A204.1 (cell line): Measurements from ENCODE around the gene MEOX1.
"Not testable (repeated sequence)": the region's sequence is repeated elsewhere in the genome, so short reads cannot be mapped to it uniquely, and the experiment has no call there.

Experiments
- FAIRE-seq: peaks from 2 replicates; lab custom pipeline; 2012; peaks lifted over from hg19 to GRCh38; lab: Jason Lieb, UNC

Gene MEOX1

DNA sequence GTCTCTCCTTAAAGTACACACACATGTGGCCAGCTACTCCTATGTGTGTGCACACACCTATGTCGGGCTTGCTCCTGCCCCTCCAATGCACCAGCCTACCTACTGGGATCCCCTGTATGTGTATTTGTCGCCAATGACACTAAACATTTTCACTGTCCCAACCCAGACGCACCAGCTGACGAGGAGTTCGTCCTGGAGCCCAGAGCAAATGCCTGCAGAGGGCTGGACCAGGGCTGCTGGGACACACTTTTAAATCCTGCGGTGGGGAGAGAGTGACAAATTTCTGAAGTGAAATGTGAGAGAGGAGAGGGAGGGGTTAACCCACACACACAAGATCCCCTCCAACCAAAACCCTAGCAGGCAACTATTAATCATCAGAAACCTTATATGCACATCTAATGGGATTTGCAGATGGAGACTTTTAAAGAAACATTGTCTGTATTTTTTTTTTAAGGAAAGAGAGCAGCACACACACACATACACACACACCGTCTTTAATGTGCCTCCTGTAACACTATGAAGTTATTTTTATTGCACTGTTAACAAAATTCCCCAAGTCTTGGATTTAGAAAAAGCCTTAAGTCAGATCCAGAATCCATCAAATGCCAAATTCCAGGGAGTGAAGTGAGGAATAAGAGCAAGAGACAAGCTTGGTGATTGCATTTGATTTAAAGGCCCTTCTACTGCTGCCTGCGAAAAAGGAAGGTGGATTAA, at the start of gene MEOX1:
Gene MEOX1, minus strand, starts transcription at position 224 of the 714 bp plus-strand sequence. CDS start 388 bp downstream, outside the sequence.
- peak; percentile 99 for FAIRE-seq

DNA sequence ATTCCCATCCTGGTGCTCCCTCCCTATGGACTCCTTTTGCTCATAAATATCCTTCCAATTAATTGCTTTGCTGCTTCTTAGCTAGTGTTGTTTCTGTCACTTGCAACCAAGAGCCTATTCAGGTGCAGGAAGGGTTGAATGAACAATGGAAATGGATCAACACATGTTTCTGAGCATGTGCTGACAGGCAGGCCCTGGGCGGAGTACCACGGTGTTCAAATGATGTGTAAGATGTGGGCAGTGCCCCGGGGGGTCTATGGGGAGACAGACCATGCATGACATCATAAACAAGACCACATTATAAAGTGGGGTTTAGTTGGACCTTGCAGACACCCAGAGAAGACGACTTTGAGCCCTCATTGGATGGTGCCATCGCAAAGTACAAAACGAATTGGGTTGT, 48.4 kb upstream of the MEOX1 start:
- no peak for FAIRE-seq

DNA sequence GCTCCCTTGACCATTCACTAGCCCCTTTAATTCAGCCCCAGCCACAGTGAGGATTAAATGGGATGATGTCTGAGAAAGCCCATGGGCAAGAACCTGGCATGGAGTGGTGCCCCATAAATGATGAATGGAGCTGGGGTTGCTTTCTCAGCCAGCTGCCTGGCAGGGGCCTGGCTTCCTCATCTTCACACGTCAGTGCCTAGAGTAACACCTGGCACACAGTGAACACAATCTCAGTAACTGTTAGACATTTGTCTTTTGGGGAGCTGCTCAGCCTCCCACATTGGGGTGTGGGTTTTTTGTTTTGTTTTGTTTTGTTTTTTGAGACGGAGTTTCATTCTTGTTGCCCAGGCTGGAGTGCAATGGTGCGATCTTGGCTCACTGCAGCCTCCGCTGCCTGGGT, 47.5 kb upstream of the MEOX1 start:
- no peak for FAIRE-seq

DNA sequence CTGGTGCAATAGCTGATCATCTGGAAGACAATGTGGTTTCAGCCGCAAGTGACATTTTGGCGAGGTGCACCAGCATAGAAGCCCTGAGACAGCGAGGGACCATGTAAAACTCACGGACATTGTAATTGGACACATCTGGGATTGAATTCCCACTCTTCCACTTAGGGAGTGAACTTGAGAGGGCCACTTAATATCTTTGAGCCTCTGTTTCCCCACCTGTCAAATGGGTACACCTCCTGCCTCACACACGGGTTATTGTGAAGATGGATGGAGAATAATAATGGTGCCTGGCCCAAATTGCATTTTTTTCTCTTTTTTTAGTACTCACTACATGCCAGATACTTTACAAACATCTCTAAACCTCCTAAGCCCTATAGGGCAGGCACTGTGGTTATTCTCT, 45.5 kb upstream of the MEOX1 start:
- no peak for FAIRE-seq

DNA sequence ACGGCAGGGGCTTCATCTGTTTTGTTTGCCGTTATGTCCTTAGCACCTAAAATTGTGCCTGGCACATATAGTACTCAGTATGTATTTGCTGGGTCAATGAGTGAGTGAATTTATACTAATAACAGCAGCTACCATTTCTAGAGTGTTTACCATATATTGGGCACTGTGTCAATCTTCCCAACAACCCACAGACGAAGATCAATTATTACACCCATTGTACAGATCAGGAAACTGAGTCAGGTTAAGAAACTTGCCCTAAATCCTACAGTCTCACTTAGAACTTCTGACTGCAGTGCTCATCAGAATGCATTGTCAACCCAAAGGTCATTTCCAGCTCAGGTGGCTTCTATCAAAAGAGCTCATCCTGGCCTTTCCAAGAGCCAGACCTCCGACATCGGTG, 44.5 kb upstream of the MEOX1 start:
- FAIRE-seq = no peak

DNA sequence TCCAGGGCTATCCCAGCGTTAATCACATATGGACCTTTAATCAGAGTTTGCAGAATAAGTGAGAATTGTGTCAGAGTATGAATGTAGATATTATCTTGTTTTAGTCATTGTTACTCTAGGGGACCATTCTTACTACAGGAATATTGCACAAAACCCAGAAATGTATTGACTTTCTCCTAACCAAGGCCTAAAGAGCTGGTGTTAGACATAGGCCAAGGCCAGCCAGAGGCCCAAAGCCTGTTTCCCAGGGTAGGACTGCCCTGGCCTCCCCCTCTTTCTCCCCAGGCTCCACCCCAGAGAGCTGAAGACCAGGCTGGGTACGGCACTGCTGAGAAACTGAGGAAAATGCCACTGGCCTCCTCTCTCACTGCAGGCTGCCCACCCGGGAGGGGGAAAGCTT, 41.9 kb upstream of the MEOX1 start:
- no peak for FAIRE-seq

DNA sequence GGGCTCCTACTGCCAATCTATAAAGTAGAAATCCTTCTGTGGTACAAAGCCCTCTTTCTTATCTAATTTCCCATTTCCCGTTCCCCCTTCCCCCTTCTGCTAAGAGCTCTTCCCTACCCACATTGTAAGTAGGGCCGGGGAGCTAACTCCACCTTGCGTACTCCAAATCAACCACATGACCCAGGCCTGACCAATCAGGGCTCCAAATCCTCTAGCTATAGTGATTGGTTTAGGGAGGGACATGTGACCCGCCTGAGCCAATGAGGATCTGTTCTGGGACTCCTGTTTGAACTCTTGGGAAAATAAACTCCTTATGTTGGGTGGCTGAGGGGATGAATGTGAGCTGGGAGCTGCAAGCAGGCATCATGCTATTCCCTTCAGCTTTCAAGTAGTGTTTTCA, 40.9 kb upstream of the MEOX1 start:
- no peak for FAIRE-seq

DNA sequence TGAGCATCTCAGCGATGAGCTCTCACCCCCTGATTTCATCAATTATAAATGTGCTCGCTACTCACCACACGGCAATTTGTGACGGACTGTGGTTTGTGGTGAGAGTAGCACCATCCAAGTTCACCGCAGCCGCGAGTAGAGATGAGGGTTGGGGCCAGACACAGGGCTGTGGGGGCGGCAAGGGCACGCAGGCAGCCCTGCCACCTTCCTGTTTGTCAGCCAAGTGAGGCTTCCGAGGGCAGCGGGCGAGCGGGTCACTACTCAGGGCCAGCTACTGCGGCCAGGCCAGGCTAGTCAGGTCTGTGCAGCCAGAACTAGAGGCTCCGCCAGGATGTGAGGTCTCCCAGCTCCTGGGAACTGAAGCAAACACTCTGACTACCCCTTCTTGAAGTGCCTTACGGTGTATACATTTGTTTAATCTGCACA, 39.6 kb upstream of the MEOX1 start:
- FAIRE-seq = no peak

DNA sequence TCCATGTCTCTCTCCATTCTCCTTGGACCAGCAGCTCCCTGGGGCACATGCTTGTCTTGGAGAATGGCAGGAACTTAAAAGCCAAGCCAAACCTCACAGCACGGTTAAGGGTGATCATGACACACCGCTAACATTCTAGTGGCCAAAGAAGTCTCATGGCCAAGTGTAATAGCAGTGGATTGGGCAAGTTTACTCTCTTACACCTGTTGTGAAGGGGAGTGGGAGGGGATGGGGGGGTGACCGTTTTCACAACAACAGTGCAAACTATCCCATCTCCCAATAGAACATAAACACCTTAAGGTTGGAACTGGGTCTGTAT, 37.7 kb upstream of the MEOX1 start:
- FAIRE-seq = no peak

DNA sequence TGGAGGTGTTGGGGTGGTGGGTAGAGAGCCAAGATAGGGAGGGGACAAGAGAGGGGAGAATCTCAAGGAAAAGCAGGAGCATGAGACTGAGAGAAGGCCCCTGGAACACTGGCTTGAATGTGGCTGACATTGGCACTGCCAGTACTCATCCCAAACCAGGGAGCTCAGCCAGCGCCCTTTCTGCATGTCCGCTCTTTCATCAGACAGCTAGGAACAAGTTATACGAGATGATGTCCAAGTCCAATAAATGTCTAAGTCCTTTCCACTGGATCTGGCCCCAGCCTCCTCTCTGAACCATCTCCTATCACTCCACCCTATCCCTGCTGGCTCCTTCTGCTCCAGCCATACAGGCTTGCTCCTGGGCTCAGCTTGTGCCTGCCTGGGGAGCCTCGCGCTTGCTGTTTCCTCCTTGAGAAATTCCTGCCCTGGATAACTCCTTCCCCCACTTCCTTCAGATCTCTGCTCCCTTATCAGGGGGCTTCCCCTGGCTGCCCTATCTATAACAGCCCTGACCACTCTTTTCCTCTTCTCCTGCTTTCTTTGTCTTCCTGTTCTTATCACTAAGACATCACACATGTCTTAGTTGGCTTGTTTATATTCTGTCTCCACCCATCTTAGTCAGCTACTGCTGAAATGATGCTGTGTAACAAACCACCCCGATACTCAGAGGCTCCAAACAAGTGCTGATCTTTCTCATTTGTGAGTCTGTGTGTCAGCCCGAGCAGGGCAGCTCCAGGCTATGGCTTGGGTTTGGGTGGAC, 37.1 kb upstream of the MEOX1 start:
- FAIRE-seq = no peak

DNA sequence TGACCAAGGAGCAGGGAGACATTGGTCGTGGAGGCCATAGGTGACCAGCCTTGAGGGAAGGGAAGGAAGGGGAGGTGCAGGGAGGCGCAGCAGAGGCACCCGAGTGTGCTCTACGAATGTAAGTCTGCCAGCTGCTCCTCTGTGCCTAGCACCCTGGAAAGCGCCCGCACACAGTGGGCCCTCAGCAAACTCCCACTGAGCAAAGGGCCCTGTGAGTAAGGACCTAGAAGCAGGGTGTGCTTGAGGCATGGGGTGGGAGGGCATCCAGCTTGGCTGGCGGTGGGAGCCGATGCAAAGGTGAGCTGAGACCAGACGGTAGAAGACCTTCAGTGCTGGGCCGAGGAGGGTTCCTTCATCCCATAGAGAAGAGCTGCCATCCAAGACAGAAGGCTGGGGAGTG, 36.2 kb upstream of the MEOX1 start:
- FAIRE-seq = no peak

DNA sequence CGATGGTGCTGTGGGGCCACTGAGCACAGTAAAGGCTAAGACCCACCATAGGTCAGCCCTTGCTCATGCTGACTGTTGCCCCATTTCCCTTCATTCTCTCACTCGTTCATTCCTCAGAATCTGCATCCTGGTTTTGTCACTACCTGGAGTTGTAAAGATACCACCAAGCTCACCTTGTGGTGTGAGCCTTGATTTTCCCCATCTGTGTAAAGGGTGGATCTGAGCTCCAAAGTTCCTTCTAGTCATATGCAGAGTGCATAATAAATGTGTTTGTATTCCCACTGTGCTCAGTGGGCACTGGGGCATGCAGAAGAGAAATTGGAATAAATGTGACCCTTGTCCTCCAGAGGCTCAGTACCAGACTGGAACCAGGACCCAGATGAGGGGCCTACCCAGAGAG, 35.2 kb upstream of the MEOX1 start:
- no peak for FAIRE-seq

DNA sequence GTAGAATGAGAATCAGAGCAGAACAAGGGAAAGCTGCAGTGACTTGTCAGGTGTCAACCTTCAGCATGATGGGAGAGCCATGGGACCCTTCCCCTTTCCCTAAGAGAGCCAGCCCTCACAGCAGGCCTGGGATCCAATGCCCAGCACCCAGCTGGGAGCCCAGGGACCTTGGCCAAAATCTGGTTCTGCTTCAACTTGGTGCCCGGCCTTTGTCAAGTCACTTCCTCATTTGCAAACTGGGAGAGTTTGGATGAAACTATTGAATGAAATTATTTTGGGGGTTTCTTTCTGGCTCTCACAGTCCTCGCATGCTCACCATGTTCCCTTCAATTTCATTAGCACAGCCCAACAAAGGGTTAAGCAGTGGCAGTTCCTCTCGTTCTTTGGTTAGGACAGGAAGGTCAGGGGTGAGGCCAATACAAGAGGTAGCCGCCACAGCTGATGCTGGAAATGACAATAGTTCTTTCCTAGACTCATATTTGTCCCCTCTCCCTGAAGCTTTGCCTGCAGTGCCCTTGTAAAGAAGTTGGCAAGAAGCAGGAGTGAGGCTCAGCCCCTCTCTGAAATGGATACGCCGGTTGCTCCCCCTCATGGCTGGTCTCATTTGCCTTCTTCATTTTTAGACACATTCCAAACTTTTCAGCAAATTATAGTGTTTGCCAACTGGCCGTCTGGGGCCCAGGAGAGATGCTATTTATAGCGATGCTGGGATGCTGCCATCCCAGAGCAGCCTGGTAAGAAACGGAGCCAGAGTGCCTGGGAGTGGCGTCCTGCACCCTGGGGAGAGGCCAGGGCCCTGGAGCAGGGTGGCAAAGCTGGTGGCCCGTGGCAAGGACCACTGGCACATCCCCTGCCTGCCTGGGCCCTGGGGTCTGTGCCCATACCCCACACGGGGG, 34.5 kb upstream of the MEOX1 start:
- no peak for FAIRE-seq

DNA sequence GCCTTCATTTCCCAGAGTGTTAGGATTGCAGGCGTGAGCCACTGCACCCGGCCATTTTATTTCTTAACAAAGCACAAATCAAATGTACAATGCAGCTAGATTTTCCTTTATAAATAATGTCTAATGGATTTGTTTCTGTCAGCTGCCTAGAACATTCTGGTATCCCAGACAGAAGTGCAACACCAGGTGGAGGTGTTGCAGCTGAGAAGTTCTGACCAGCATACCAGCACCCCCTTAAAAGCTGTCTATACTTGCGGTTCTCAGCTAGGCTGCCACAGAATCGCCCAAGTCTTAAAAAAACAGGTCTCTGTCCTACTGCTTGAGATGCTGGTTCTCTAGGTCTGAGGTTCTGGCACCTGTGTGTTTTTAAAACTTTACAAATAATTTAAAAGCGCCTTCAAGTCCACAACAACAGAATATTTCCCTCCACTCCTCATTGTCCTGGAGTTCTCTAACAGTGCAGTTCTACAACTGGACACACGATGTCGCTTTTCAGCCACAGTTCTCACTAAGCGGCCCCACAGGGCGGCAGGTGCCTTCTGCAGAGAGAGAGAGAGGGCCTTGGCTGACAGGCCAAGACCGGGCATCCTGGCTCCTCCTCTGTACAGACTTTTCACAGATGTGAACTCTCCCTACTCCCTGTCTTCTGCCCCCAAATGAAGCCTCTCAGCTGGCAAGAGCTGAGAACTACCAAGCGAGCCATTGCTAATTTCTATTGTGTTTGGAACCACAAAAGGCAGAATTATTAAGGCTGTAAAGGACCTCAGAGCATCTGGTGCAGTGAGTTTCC, 32.6 kb upstream of the MEOX1 start:
- FAIRE-seq = peak; percentile 86

DNA sequence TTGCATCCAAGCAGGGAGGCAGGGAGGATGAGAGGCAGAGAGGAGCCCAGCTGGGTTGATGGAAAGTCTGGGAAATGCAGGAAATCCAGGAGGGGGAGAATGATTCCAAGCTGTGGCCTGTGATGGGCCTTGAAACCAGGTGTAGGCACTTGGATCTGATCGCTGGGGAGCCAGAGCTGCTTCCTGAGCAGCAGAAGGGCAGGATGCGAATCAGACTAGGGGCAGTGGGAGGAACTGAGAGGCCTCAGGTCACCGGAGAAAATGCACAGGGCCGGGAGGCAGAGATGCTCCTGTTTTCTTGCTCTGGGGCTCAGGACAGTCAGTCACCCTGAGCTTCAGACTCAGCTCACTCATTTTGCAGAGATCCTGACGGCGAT, 29.6 kb upstream of the MEOX1 start:
- no peak for FAIRE-seq

DNA sequence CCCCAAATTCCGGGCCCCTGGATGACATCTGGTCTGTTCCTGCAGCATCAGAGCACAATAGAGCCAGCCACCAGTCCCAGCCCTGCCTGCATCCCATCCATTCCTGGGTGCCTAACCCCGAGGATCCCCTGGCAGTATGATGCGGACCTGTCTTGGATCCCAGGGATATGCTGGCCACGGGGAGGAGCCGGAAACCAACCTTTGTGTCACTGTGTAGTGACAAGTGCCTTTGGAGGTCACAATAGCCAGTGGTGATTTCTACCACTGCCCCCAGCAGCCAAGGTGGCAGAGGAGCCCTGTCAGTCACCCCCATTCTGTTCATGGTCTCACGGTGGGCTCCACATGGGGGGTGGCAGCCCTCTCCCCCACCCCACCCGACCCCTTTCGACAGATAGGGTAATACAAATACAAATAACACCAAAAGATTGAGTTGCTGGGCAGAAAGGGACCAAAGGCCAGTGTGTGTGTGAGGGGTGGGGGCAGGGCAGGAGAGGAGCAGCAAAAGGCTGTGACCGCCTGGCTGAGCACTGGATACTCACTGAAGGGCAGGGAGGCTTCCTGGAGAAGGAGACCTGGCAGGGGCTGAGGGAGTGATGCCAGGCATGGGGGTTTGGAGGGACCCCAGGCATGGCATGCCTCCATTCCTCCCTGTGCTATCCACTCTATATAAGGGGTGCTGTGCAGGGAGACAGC, 29.0 kb upstream of the MEOX1 start:
- no peak for FAIRE-seq

DNA sequence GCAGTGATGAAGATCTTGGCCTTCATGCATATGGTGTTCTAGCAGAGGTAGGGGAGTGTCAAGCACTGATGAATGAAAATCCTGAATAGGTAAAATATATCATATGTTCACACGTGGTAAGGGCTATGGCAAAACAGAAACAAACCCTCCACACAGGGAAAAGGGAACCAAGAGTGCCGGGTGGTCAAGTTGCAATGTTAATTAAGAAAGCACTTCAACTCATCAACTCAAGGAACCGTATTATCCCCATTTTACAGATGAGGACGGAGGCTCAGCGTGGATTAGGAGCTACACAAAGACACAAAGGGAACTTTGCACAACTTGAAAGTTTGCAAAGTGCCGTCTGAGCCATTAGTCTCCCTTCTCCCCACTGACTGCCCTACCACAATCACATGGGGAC, 28.1 kb upstream of the MEOX1 start:
- no peak for FAIRE-seq

DNA sequence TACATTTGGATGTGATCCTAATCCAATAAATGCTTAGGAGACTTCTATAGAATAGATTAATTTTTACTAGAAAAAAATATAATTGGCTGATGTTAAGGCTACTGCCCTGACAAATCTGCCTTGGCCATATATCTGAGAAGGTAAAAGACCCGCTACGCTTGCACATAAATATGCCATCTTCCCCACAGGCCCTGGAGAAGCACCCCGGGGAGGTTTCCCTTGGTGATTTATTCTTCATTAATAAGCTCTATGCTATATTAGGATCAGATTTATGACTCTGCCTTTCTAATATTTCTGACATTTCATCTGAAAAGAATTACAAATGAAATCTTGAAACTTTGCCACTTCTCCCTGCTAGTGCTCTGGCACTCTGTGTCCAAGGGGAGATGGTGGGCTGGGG, 27.4 kb upstream of the MEOX1 start:
- FAIRE-seq = no peak

DNA sequence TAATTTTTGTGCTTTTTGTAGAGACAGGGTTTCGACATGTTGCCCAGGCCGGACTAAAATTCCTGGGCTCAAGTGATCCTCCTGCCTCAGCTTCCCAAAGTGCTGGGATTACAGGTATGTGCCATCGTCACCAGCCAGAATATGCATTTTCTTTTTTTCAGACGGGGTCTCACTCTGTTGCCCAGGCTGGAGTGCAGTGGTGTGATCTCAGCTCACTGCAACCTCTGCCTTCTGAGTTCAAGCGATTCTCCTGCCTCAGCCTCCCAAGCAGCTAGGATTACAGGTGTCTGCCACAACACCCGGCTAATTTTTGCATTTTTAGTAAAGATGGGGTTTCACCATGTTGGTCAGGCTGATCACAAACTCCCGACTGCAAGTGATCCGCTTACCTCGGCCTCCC, 25.2 kb upstream of the MEOX1 start:
- not testable (repeated sequence) for FAIRE-seq

DNA sequence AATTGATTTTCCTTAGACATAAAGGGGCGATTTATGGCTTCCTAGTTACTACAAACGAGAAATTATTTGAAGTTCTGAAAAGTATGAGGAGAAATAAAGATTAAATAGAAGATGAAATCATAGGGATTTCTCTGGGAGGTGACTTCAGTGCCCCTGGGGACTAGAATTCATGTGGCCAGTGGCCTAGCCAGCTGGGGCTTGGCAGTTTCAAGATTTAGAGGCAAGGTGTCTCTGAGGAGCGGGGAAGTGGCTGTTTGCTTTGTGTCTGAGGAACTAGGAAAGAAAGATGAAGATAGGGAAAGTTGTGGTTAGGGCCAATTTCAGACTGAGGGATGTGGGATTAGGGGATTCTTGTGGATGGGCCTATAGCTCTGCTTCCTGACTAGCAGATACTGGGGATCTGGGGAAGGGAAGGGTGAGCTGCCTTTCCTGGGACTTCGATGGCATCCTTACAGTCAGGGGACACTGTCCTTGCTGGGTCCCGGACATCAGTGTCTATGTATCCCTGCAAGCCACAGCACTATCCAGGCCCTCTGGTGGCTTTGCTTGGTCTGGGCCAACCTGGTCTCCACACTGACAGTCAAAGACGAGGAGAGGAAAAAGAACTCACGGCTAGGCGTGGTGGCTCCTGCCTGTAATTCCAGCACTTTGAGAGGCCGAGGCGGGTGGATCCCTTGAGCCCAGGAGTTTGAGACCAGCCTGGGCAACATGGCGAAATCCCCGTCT, 22.4 kb upstream of the MEOX1 start:
- FAIRE-seq = no peak

DNA sequence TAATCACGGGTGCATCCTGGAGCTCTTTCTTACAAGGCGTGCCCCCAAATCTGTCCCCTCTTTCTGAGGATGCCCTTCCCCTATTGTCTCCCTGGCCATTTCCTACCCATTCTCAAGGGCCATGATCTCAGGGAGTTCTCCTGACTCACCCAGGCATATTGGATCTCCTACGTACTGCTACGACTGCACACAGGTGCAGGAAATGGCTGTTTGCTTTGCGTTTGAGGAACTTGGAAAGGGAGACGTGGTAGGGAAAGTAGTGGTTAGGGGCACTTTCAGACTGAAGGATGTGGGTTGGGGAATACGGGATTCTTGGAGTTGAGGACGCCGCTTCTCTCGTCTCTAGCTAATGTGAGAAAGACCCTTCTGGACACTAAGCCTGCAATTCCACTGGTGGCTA, 18.7 kb upstream of the MEOX1 start:
- FAIRE-seq = no peak
